Measurements from ENCODE around the gene DOCK4.

DNA sequence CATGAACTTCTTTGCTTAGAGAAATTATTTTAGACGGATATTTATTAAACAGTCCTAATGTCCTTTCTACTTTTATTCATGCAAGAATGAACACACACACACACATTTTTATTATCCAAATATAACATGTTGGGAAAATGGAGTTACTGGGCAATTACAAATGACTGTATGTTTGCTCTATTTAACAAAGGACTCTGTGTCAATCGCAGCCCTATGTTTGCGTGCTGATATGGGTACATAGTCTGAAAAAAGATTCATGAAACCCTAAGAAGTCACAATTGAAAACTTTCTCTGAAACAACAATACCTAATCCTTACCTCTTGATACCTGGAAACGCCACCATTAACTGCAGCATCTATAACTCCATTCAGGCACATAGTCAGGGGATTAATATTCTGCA lies 459.2 kb downstream of the DOCK4 start:
- TF ChIP-seq, protein P1, sequence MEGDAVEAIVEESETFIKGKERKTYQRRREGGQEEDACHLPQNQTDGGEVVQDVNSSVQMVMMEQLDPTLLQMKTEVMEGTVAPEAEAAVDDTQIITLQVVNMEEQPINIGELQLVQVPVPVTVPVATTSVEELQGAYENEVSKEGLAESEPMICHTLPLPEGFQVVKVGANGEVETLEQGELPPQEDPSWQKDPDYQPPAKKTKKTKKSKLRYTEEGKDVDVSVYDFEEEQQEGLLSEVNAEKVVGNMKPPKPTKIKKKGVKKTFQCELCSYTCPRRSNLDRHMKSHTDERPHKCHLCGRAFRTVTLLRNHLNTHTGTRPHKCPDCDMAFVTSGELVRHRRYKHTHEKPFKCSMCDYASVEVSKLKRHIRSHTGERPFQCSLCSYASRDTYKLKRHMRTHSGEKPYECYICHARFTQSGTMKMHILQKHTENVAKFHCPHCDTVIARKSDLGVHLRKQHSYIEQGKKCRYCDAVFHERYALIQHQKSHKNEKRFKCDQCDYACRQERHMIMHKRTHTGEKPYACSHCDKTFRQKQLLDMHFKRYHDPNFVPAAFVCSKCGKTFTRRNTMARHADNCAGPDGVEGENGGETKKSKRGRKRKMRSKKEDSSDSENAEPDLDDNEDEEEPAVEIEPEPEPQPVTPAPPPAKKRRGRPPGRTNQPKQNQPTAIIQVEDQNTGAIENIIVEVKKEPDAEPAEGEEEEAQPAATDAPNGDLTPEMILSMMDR (IDR thresholded peaks at IDR 0.05) = no peak
- TF ChIP-seq POLR2A (IDR thresholded peaks at IDR 0.05) = no peak
